SIG-M5 treated with dmso at 0.1 percent for 504 hours (cell line): ENCODE measurements around the gene RGR.

Experiments used
- DNase-seq: peaks from one replicate; lab custom pipeline; 2025; ENCODE audit not compliant: unreplicated experiment; lab: John Stamatoyannopoulos, UW

Gene RGR

DNA sequence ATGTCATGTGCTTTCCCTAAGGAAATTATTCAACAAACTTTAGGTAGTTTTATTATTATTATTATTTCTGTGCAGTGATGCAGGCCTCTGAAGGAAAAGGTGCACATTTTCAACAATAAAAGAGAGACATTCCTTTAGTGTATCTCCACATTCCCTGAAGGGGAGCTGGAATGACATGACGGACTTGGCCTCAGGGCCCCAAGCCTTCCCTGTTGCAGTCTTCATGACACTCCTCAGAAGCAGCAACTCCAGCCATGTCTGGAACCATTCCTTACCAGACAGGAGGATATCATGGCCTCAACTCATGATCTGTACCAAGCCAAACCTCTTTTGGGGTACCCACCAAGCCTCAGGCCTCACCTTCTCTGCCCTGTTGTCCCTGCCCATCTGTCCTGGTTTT lies 48.3 kb downstream of the RGR start:
- no peak for DNase-seq

- DNase-seq, result no peak
These were observed 48.7 kb downstream of the RGR start for GRCh38 chr10:84293574-84294016.

DNA sequence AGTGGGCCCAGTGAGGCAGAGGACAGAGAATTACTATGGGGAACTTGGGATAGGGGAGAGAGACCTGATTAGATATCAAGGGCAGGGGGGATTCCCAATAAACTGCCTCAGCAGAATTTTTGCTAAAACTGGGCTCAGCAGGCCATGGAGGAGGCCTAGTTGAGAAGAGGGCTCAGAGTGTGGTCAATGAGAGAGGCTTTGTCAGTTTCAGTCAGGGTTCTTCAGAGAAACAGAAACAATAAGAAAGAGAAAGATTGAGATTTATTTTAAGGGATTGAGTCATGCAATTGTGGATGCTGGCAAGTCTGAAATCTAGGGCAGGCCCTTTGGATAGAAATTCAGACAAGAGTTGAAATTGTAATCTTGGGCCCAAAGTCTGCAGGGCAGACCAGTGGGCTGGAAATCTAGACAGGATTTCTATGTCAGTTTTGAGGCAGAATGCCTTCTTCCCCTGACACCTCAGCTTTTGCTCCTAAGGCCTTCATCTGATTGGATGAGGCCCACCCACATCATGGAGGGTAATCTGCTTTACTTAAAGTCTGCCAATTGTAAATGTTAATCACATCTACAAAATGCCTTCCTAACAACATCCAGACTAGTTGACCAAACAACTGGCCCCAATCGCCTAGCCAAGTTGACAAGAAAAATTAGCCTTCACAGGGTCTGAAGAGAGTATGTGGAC lies 50.1 kb downstream of the RGR start:
- DNase-seq, result no peak

- no peak for DNase-seq
These were observed 51.5 kb downstream of the RGR start for GRCh38 chr10:84296091-84296981.

DNA sequence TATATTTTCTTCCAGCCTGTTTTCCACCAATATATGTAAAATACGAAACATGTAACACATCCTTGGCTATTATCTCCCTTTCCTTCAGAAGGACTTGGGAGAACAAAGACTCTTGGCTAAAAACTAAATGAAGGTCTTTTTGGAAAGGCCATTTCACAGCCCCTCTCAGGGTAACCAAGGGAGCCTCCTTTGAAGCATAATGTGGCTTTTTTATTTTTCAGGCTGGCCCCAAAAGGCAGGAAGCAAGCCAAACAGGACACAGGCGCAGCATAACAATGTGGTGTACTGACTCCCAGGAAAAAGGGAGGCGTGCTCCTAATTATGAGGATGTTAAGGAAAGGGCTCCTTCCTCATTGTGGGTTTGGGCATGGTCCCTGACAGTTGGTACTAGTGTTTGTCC lies 53.2 kb downstream of the RGR start:
- DNase-seq, result no peak

DNA sequence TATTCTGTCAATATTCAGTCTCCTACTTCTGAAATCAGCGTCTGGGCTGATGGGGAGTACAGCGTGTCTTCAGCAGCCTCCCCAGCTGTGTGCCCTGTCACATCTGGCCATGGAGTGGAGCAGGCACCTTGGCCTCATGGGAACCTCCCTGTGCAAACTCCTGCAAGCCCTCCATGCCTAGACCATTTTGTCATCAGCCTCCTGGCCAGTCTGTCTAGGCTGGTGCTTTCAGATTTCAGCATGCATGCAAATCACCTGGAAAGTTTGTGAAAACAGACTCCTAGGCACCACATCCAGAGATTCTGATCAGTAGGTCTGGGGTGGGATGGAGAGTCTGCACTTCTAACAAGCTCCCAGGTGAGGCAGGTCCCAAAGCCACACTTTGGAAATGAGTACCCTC lies 57.4 kb downstream of the RGR start:
- DNase-seq, result no peak

DNA sequence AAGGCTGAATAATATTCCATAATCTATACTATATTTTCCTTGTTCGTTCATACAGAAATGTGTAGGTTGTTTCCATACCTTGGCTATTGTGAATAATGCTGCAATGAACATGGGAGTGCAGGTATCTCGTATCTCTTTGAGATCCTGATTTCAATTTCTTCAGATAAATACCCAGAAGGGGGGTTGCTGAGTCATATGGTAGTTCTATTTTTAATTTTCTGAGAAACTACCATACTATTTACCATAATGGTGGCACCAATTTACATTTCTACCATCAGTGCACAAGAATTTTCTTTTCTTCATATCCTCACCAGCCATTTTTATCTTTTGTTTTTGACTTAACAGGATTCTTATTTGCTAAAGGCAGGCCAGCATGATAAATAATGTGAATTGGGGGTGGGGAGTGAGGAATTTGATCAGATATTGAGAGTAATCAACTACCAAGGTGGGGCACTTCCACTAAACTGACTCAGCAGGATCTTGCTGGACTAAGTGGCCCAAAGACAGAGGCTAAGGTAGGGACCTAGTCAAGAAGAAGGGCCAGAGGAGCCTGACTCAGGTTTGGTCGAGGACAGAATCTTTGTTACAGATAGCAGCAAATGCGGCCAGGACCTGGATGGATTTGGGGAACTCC lies 62.0 kb downstream of the RGR start:
- DNase-seq, result no peak

DNA sequence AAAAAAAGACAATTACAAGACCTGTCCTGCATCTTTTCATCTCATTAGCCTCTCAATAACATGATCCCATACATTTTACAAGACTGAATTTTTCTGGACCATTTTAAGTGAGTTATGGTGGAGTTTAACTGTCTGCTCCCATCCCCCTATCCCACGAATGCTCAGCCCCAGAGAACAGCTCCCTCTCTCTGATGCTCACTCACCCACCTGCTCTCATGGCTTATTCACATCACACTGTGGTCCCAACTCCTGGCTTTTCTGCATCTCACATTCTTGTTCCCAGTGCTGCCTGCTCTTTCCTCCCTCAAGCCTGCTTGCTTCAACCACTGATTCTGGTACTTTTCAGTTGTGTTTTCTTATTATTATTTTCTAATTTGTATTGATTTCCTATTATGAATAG lies 63.2 kb downstream of the RGR start:
- DNase-seq, result no peak

GRCh38 chr10:84308481-84309304 lies 63.8 kb downstream of the RGR start:
- DNase-seq, result peak; percentile 67
